DND-41 (cell line): ENCODE results near the gene STOX2.

Experiments
- ATAC-seq: fragments of 200-7000 bp; cut with Tn5 transposase; 3 replicates; pipeline ENCODE4 v1.9.1; 2021; ENCODE audit warnings: low read depth; ENCODE audit not compliant: insufficient read depth
- DNase-seq: peaks from one replicate; pipeline ENCODE4 v3.0.0-alpha.2; 2020
- H2AFZ ChIP-seq: 2 replicates; pipeline ENCODE4 v1.6.0; 2012; ENCODE audit warnings: low read depth, low read length
- H3K27ac ChIP-seq: 2 replicates; pipeline ENCODE4 v1.5.1; 2012; ENCODE audit warnings: low read length, inconsistent platforms
- H3K27me3 ChIP-seq: fragments of 200-600 bp; sonication (generic); 2 replicates; pipeline ENCODE4 v1.6.0; 2012; ENCODE audit warnings: low read length, mild to moderate bottlenecking, inconsistent platforms; ENCODE audit not compliant: insufficient read depth, poor library complexity
- H3K36me3 ChIP-seq: 2 replicates; pipeline ENCODE4 v1.5.1; 2012; ENCODE audit warnings: low read length, inconsistent platforms; ENCODE audit not compliant: insufficient read depth
- H3K4me1 ChIP-seq: 2 replicates; pipeline ENCODE4 v1.5.1; 2012; ENCODE audit warnings: mild to moderate bottlenecking, low read length; ENCODE audit not compliant: insufficient read depth
- H3K4me2 ChIP-seq: 2 replicates; pipeline ENCODE4 v1.6.0; 2012; ENCODE audit warnings: mild to moderate bottlenecking, moderate library complexity, low read length, inconsistent platforms; ENCODE audit not compliant: insufficient read depth
- H3K4me3 ChIP-seq, 2 experiments: fragments of 200-600 bp in 1 of 2; shearing (Covaris generic) in 1 of 2; 2 replicates each; pipeline ENCODE4 v1.5.1; 2012 to 2016; ENCODE audit warnings: inconsistent platforms in 2 of 2, low read length in 2 of 2, mild to moderate bottlenecking in 2 of 2, low read depth in 1 of 2, moderate library complexity in 1 of 2
- H3K79me2 ChIP-seq: 2 replicates; pipeline ENCODE4 v1.6.0; 2012; ENCODE audit warnings: low read length, inconsistent platforms; ENCODE audit not compliant: insufficient read depth
- H3K9ac ChIP-seq: 2 replicates; pipeline ENCODE4 v1.6.0; 2012; ENCODE audit warnings: low read depth, mild to moderate bottlenecking, inconsistent platforms, low read length, moderate library complexity
- H3K9me3 ChIP-seq: 2 replicates; pipeline ENCODE4 v1.5.1; 2012; ENCODE audit warnings: low read length, moderate library complexity, mild to moderate bottlenecking, inconsistent platforms; ENCODE audit not compliant: insufficient read depth, severe bottlenecking
- H4K20me1 ChIP-seq: 2 replicates; pipeline ENCODE4 v1.6.0; 2012; ENCODE audit warnings: low read length; ENCODE audit not compliant: insufficient read depth
- CTCF ChIP-seq: IDR thresholded peaks from 2 replicates; pipeline ENCODE4 v1.5.1; 2012; ENCODE audit warnings: borderline replicate concordance, low read length, moderate library complexity, mild to moderate bottlenecking; ENCODE audit not compliant: poor library complexity, severe bottlenecking; ENCODE audit errors: extremely low read depth
- EZH2 ChIP-seq: IDR thresholded peaks from 3 replicates; pipeline ENCODE4 v1.6.1; 2012; ENCODE audit warnings: borderline replicate concordance, low read depth, mild to moderate bottlenecking, moderate library complexity, low read length, inconsistent platforms; ENCODE audit not compliant: severe bottlenecking

STOX2 gene

DNA sequence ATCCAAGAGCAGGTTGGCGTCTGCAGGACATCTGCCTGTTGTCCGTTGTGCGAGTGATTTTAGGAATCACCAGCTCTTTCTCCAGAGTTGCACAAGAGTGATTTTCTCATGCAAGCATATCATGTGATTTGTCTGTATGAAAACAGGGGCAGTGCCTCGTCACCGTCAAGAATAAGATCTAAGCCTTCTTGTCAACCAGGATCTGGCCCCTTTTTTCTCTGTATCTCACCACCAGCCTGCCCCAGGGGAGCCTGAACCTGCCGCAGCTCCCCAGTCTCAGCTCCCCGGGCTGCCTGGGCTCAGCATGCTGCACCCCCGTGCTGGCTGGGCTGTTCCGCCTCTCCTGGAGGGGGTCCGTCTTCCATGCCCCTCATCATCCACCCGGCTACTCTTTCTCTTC lies 90.5 kb downstream of the STOX2 start:
- Histone ChIP-seq H3K36me3 (no peaks in the 10 kb centered on the region), H3K9me3 (no peaks in the 10 kb centered on the region), H3K27ac (no peak overlapping the region), H4K20me1 (no peaks in the 10 kb centered on the region), H2AFZ (no peak overlapping the region), H3K4me1 (no peaks in the 10 kb centered on the region), H3K4me2 (no peak overlapping the region), H3K79me2 (no peaks in the 10 kb centered on the region), H3K27me3 (no peaks in the 10 kb centered on the region), H3K9ac (no peak overlapping the region), H3K4me3 (no peak overlapping the region)
- no peak for ATAC-seq
- no peak for TF ChIP-seq CTCF
- TF ChIP-seq EZH2, result no peak
- no peak for DNase-seq

GRCh38 chr4:183996868-183997267 lies 91.8 kb downstream of the STOX2 start:
- Histone ChIP-seq H3K4me3 (no peak overlapping the region), H3K9me3 (no peaks in the 10 kb centered on the region), H3K27me3 (no peaks in the 10 kb centered on the region), H3K4me1 (no peaks in the 10 kb centered on the region), H2AFZ (no peak overlapping the region), H3K79me2 (no peaks in the 10 kb centered on the region), H3K36me3 (no peaks in the 10 kb centered on the region), H4K20me1 (no peaks in the 10 kb centered on the region), H3K9ac (no peak overlapping the region), H3K4me2 (no peak overlapping the region), H3K27ac (no peak overlapping the region)
- no peak for ATAC-seq
- TF ChIP-seq EZH2 (no peak), CTCF (no peak)
- DNase-seq, result no peak

DNA sequence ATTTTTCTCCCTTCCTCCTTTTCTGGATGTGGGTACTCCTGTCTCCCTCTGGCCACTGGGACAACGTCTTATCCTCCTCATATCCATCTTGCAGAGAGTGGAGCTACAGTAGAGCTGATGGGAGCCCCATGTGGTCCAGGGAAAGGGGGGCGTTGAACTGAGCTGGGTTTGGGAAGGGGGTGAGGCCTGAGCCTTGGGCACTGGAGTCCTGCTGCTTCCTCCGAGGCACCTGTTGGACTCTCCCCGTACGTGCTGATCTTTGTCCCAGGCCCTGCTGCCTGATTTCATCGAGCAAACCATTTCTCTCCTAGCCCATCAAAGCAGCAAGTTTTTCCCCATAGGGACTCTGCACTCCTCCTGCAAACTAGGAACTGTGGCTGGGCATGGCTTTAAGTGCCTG lies 94.3 kb downstream of the STOX2 start:
- DNase-seq (no peak), ATAC-seq (no peak)
- no peak overlapping the region for H3K4me2 ChIP-seq
- no peak overlapping the region for H2AFZ ChIP-seq
- H3K27ac ChIP-seq, result no peak overlapping the region
- H3K9ac ChIP-seq, result no peak overlapping the region
- no peaks in the 10 kb centered on the region for H3K36me3 ChIP-seq
- TF ChIP-seq EZH2 (no peak), CTCF (no peak)
- no peaks in the 10 kb centered on the region for H4K20me1 ChIP-seq
- H3K27me3 ChIP-seq, result no peaks in the 10 kb centered on the region
- H3K4me3 ChIP-seq, result no peak overlapping the region
- no peaks in the 10 kb centered on the region for H3K79me2 ChIP-seq
- H3K4me1 ChIP-seq, result no peaks in the 10 kb centered on the region
- H3K9me3 ChIP-seq, result no peaks in the 10 kb centered on the region

- TF ChIP-seq CTCF, result no peak
- no peak for TF ChIP-seq EZH2
- DNase-seq (no peak), ATAC-seq (no peak)
- H2AFZ ChIP-seq, result no peak overlapping the region
- no peak overlapping the region for H3K4me3 ChIP-seq
- no peaks in the 10 kb centered on the region for H3K9me3 ChIP-seq
- H3K4me1 ChIP-seq, result no peaks in the 10 kb centered on the region
- no peaks in the 10 kb centered on the region for H4K20me1 ChIP-seq
- H3K9ac ChIP-seq, result no peak overlapping the region
- H3K27me3 ChIP-seq, result no peaks in the 10 kb centered on the region
- no peaks in the 10 kb centered on the region for H3K36me3 ChIP-seq
- H3K79me2 ChIP-seq, result no peaks in the 10 kb centered on the region
- H3K4me2 ChIP-seq, result no peak overlapping the region
- H3K27ac ChIP-seq, result no peak overlapping the region
These were observed 95.6 kb downstream of the STOX2 start for GRCh38 chr4:184000457-184001396.
